PC-9 (cell line): Measurements from ENCODE around the gene KHK. TPM values are rescaled to one million over a fixed set of nuclear protein-coding genes. Genes with fewer than 3 reads are reported as not detected.
A peak's percentile ranks its signal among the peaks of the same experiment; 100 is the strongest.

Source experiments
- BruUV-seq: library from RNA; stranded (reverse); fragments of 400-500 nt; replicated peaks from 2 replicates; lab custom pipeline; 2021; lab: Mats Ljungman, UMichigan
- CTCF ChIA-PET: fragments of 300-600 bp; sonication (Branson Sonifier 250); formaldehyde crosslinking; loops from one replicate; lab custom pipeline; 2022; ENCODE audit warnings: antibody characterized with exemption; lab: Charles Lee
- POLR2A ChIA-PET: fragments of 300-600 bp; sonication (Branson Sonifier 250); formaldehyde crosslinking; loops from one replicate; lab custom pipeline; 2022; ENCODE audit warnings: antibody characterized with exemption; ENCODE audit not compliant: unreplicated experiment; lab: Charles Lee
- DNase-seq, 2 experiments: peaks; one replicate each; pipeline versions ENCODE4 v3.0.0 to v3.0.0-alpha.2; 2015 to 2022; ENCODE audit warnings: mixed read lengths in 1 of 2
- H2AFZ ChIP-seq: fragments of 200-600 bp; sonication (generic); 2 replicates; pipeline ENCODE4 v1.8.1; 2017; ENCODE audit warnings: antibody characterized with exemption
- H3F3A ChIP-seq: fragments of 200-600 bp; sonication (generic); 2 replicates; pipeline ENCODE4 v1.8.1; 2017; ENCODE audit warnings: antibody characterized with exemption, mild to moderate bottlenecking, low read depth; ENCODE audit not compliant: insufficient read depth
- H3K27ac ChIP-seq: fragments of 200-600 bp; sonication (generic); 2 replicates; pipeline ENCODE4 v1.6.1; 2016; ENCODE audit warnings: mixed run types
- H3K27me3 ChIP-seq: fragments of 200-600 bp; sonication (generic); 2 replicates; pipeline ENCODE4 v1.6.1; 2016; ENCODE audit warnings: low read depth, mixed run types; ENCODE audit not compliant: insufficient read depth
- H3K36me3 ChIP-seq: fragments of 200-600 bp; sonication (generic); 2 replicates; pipeline ENCODE4 v1.6.1; 2016; ENCODE audit warnings: low read depth, mixed run types
- H3K4me1 ChIP-seq: fragments of 200-600 bp; sonication (generic); replicated peaks from 2 replicates; pipeline ENCODE4 v1.6.1; 2016; ENCODE audit warnings: mixed run types; ENCODE audit not compliant: insufficient read depth
- H3K4me2 ChIP-seq: fragments of 200-600 bp; sonication (generic); 2 replicates; pipeline ENCODE4 v1.6.1; 2017; ENCODE audit warnings: mixed run types
- H3K4me3 ChIP-seq: fragments of 200-600 bp; sonication (generic); 2 replicates; pipeline ENCODE4 v1.6.1; 2016; ENCODE audit warnings: mixed run types
- H3K79me2 ChIP-seq: fragments of 200-600 bp; sonication (generic); 2 replicates; pipeline ENCODE4 v1.6.1; 2017; ENCODE audit warnings: low read depth, mixed run types
- H3K9me2 ChIP-seq: fragments of 200-600 bp; sonication (generic); 2 replicates; pipeline ENCODE4 v1.8.1; 2017; ENCODE audit warnings: mild to moderate bottlenecking; ENCODE audit not compliant: insufficient read depth
- H3K9me3 ChIP-seq: fragments of 200-600 bp; sonication (generic); 2 replicates; pipeline ENCODE4 v1.8.1; 2016; ENCODE audit warnings: low read depth; ENCODE audit not compliant: insufficient read depth
- H4K20me1 ChIP-seq: fragments of 200-600 bp; sonication (generic); 2 replicates; pipeline ENCODE4 v1.8.1; 2017; ENCODE audit not compliant: insufficient read depth
- CTCF ChIP-seq: fragments of 200-600 bp; sonication (generic); conservative IDR thresholded peaks from 2 replicates; pipeline ENCODE4 v1.6.1; 2017; ENCODE audit warnings: mixed run types, antibody characterized with exemption, mild to moderate bottlenecking, moderate library complexity
- EZH2 ChIP-seq: fragments of 200-600 bp; sonication (generic); IDR thresholded peaks from 2 replicates; pipeline ENCODE4 v1.8.0; 2017; ENCODE audit warnings: antibody characterized with exemption, low read depth
- intact Hi-C: fragments of 100-400 bp; cut with micrococcal nuclease; formaldehyde crosslinking; loops from one replicate; pipeline ENCODE4 v1.10.0; 2022; ENCODE audit not compliant: unreplicated experiment
- total RNA-seq: library from RNA; stranded (reverse); gene quantifications from 2 replicates; pipeline ENCODE4 v1.2.3, GENCODE V29; 2021

Gene KHK
- total RNA-seq, 1 experiment from 2014 or later: 4.4 TPM

GRCh38 chr2:27071990-27072830 is 14.4 kb upstream of the KHK start:
- Histone ChIP-seq H4K20me1 (0 out of 2 replicates have a peak, but pooled peaks cover 6% of the 10 kb centered on the region), H3K4me3 (peak overlapping the region; percentile 90), H3K4me2 (peak overlapping the region; percentile 94), H3F3A (peaks cover 9% of the 10 kb centered on the region; the same call in 1 of the 2 replicates), H3K9me2 (no peaks in the 10 kb centered on the region), H3K9me3 (no peaks in the 10 kb centered on the region), H3K4me1 (peaks cover 11% of the 10 kb centered on the region), H3K36me3 (peaks cover 14% of the 10 kb centered on the region), H2AFZ (peak overlapping the region; percentile 88), H3K79me2 (peaks cover 29% of the 10 kb centered on the region), H3K27ac (no peak overlapping the region), H3K27me3 (peaks cover 10% of the 10 kb centered on the region)
- no peak for DNase-seq
- BruUV-seq: no TSS peak
- intact Hi-C loops: no loop called here
- ChIA-PET POLR2A (interaction anchor here (0.6 kb wide), 1 partner anchor 297 kb away, joined by 3 read pairs; no protein-coding TSS in a partner anchor), CTCF (interaction anchor here (1.6 kb wide), 1 partner anchor 9 kb away, joined by 4 read pairs; no protein-coding TSS in a partner anchor)
- no peak for TF ChIP-seq CTCF
- no peak for TF ChIP-seq EZH2

- CTCF ChIA-PET: interaction anchor here (1.6 kb wide), 1 partner anchor 9 kb away, joined by 4 read pairs; no protein-coding TSS in a partner anchor
- no peak for TF ChIP-seq EZH2
- TF ChIP-seq CTCF: no peak
- no peaks in the 10 kb centered on the region for H3K9me3 ChIP-seq
- BruUV-seq: no TSS peak
- H2AFZ ChIP-seq: no peak overlapping the region
- peaks cover 14% of the 10 kb centered on the region for H3K36me3 ChIP-seq
- POLR2A ChIA-PET: no interaction called here
- peaks cover 17% of the 10 kb centered on the region for H3K27me3 ChIP-seq
- no peak overlapping the region for H3K4me3 ChIP-seq
- intact Hi-C loops: no loop called here
- H3K27ac ChIP-seq: no peak overlapping the region
- no peak for DNase-seq
- 0 out of 2 replicates have a peak, but pooled peaks cover 6% of the 10 kb centered on the region for H4K20me1 ChIP-seq
- H3K9me2 ChIP-seq: no peaks in the 10 kb centered on the region
- H3K4me2 ChIP-seq: no peak overlapping the region
- H3F3A ChIP-seq: peaks cover 9% of the 10 kb centered on the region; the same call in 1 of the 2 replicates
- H3K4me1 ChIP-seq: peaks cover 11% of the 10 kb centered on the region
- H3K79me2 ChIP-seq: peaks cover 29% of the 10 kb centered on the region
Observed at GRCh38 chr2:27072920-27073319, 13.7 kb upstream of the KHK start.

GRCh38 chr2:27073782-27074181 is 12.8 kb upstream of the KHK start:
- Histone ChIP-seq H3K27me3 (peaks cover 18% of the 10 kb centered on the region), H3K4me2 (no peak overlapping the region), H2AFZ (no peak overlapping the region), H3K27ac (no peak overlapping the region), H3K9me2 (no peaks in the 10 kb centered on the region), H3K4me1 (peaks cover 11% of the 10 kb centered on the region), H3K79me2 (peaks cover 26% of the 10 kb centered on the region), H3F3A (peaks cover 9% of the 10 kb centered on the region; the same call in 1 of the 2 replicates), H4K20me1 (0 out of 2 replicates have a peak, but pooled peaks cover 6% of the 10 kb centered on the region), H3K36me3 (peaks cover 8% of the 10 kb centered on the region), H3K4me3 (no peak overlapping the region), H3K9me3 (no peaks in the 10 kb centered on the region)
- TF ChIP-seq EZH2 (no peak), CTCF (no peak)
- no TSS peak for BruUV-seq
- CTCF ChIA-PET: no interaction called here
- POLR2A ChIA-PET: no interaction called here
- intact Hi-C loops: no loop called here
- DNase-seq: no peak
